ENCODE data around the gene ITPR2.

DNA sequence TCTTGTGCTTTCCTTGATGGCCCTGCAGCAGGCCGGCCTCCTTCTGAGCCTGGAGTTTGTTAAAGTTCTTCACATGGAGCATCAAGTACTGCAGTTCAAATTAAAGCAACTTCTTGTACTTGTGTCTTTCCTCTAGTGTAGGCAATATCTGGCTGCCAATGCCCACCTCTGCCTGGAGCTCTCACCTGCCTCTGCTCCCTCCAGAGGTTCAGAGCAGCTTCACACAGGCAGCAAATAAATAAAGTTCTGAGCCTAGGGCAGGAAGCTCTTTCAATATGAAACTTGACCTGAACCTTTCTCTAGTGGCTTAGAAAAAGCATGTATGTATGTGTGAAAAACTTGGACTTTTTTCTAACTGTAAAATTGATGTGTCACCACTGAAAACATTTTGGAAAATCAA, 65.9 kb downstream of the ITPR2 start:
- no peak for TF ChIP-seq POLR2AphosphoS5 (IDR thresholded peaks at IDR 0.05; ENCODE audit: low read depth, low read length)
- TF ChIP-seq FOXP2 (optimal IDR thresholded peaks at IDR 0.05; ENCODE audit: borderline replicate concordance, extremely low read depth, extremely low read length, insufficient read depth): no peak

Measured in PFSK-1 (cell line).